Hepatocyte (in vitro differentiated cells): Measurements from ENCODE around the gene UBXN11.

ENCODE experiments used
- EZH2 ChIP-seq: fragments of 200-600 bp; sonication (generic); IDR thresholded peaks from 2 replicates; pipeline ENCODE4 v1.6.1; 2016; ENCODE audit warnings: antibody characterized with exemption, mild to moderate bottlenecking, borderline replicate concordance
- TF ChIP-seq, protein P1 (sequence below): fragments of 200-600 bp; sonication (generic); IDR thresholded peaks from 2 replicates; pipeline ENCODE4 v1.5.1; 2016; ENCODE audit warnings: antibody characterized with exemption, mild to moderate bottlenecking; ENCODE audit not compliant: poor library complexity

- TF ChIP-seq, protein P1, sequence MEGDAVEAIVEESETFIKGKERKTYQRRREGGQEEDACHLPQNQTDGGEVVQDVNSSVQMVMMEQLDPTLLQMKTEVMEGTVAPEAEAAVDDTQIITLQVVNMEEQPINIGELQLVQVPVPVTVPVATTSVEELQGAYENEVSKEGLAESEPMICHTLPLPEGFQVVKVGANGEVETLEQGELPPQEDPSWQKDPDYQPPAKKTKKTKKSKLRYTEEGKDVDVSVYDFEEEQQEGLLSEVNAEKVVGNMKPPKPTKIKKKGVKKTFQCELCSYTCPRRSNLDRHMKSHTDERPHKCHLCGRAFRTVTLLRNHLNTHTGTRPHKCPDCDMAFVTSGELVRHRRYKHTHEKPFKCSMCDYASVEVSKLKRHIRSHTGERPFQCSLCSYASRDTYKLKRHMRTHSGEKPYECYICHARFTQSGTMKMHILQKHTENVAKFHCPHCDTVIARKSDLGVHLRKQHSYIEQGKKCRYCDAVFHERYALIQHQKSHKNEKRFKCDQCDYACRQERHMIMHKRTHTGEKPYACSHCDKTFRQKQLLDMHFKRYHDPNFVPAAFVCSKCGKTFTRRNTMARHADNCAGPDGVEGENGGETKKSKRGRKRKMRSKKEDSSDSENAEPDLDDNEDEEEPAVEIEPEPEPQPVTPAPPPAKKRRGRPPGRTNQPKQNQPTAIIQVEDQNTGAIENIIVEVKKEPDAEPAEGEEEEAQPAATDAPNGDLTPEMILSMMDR, result no peak
- TF ChIP-seq EZH2, result no peak
Observed at GRCh38 chr1:26354972-26355371, 48.5 kb upstream of the UBXN11 start.
